Measurements from ENCODE around the gene DZIP1L.
A peak's percentile ranks its signal among the peaks of the same experiment; 100 is the strongest.
"Not testable (repeated sequence)": the region's sequence is repeated elsewhere in the genome, so short reads cannot be mapped to it uniquely, and the experiment has no call there.

Gene DZIP1L

GRCh38 chr3:138114988-138115971 lies at the start of gene DZIP1L:
Gene DZIP1L, minus strand, starts transcription at chr3:138115608. Its CDS starts 11,637 bp downstream, at chr3:138103971.
- DNase-seq (ENCODE audit: low spot score), result peak; percentile 87

- no peak for DNase-seq (ENCODE audit: low spot score)
Measured at GRCh38 chr3:138165061-138165460, 49.7 kb upstream of the DZIP1L start.

GRCh38 chr3:138157743-138158142 lies 42.3 kb upstream of the DZIP1L start:
- no peak for DNase-seq (ENCODE audit: low spot score)

DNA sequence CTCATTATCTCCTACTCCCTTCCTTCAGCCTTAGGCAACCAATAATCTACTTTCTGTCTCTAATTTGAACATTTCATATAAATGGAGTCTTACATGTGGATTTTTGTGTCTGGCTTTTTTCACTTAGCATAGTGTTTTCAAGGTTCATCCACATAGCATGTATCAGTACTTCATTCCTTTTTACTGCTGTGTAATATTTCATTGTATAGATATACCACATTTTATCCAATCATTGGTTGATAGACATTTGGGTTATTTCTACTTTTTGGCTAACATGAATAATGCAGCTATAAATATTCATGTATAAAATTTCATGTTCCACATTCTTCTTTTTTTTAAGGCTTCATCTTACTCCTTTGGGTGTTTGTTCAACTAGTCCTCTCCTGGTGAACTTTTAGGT lies 39.1 kb upstream of the DZIP1L start:
- no peak for DNase-seq (ENCODE audit: low spot score)

DNA sequence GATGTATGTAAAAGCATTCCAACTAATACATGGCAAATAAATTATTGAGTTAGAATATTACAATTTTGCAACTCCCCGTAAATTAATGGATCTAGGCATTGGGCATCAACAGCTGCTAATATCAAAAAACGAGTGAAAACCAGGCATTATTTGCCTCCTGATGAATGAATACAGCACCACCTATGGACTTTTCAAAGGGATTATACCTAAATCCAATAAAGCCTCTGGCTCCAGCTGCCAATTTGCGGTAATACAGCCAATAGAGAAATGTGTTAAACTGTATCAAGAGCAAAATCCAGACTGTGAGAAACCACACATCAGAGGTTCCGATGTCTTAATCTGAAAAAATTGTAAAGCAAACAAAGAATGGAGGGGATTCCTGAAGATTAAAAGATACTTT lies 33.1 kb upstream of the DZIP1L start:
- DNase-seq (ENCODE audit: low spot score), result peak; percentile 60

- not testable (repeated sequence) for DNase-seq (ENCODE audit: low spot score)
Measured at GRCh38 chr3:138142181-138142580, 26.8 kb upstream of the DZIP1L start.

- no peak for DNase-seq (ENCODE audit: low spot score)
Measured at GRCh38 chr3:138140940-138141339, 25.5 kb upstream of the DZIP1L start.

DNA sequence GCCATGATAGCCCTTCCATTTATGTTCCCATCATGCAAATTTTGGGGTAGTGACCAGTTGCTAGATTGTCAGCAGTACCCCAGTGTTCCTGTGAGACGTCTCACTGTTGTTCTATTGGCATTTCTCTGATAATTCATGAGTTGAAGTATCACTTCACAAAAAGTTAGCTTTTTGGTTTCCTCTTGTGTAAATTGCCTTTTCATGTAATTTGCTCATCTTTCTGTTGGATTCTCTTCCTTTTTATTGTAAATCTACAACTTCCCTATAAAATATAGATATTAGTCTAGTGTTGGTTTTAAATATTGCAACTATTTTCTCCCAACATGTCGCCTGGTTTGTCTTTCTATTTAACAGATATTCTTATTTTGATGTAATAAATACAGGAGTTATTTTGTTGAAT lies 24.3 kb upstream of the DZIP1L start:
- no peak for DNase-seq (ENCODE audit: low spot score)

GRCh38 chr3:138137861-138138260 lies 22.5 kb upstream of the DZIP1L start:
- no peak for DNase-seq (ENCODE audit: low spot score)

- DNase-seq (ENCODE audit: low spot score), result no peak
Measured at GRCh38 chr3:138136201-138136600, 20.8 kb upstream of the DZIP1L start.

- DNase-seq (ENCODE audit: low spot score), result no peak
Measured at GRCh38 chr3:138135833-138136194, 20.4 kb upstream of the DZIP1L start.

DNA sequence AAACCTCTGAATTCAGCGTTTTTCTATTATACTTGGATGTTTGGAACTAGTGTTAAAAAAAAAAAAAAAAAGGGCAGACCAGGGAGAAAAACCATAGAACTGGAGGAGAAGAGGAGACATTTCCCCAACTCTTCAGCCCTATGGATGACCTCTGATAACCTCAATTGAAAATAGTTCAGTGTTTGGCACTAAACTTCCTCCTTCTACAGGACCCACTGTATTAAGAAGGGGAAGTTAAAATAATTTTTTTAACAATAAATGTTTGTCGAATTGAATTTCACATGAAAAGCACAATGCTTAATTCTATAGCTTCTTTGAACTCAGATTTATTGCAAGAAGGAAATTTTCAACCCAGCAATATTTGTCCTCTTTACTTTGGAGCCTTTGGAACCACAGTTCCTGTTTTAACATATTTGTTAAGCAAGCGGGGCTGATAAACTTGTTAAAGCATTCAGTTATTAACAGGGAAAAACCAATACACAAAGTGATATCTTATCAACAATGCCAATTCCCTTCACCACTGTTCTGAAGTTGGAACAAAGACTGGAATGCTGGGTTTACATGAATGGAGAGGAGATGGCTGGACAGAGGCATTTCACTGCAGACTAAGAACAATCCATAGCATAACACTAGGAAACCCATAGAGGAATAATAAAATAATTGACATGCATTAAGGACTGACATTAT lies 19.9 kb upstream of the DZIP1L start:
- no peak for DNase-seq (ENCODE audit: low spot score)

DNA sequence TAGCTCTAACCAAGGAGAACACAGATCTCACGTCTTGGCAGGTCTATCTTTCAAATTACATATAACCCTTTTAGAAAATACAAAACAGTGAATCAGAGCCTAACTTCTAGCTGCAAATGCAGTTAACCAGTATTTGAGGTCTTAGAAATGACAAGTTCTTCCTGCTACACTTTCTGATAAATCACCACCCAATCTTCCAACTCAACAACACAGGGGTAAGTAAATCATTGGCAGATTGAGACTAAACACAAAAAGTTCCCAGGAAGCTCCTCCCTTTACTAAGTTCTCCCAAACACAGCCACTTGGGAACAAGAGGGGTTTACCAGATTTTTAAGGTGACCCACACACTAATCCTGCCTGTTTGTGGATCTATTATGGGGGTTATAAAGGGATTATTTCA lies 16.8 kb upstream of the DZIP1L start, which contains the start of gene A4GNT:
TSS of gene A4GNT (minus strand) at position 152 of the 400 bp plus-strand sequence. CDS start 1,134 bp downstream, outside the sequence.
- no peak for DNase-seq (ENCODE audit: low spot score)

- no peak for DNase-seq (ENCODE audit: low spot score)
Measured at GRCh38 chr3:138127636-138128365, 12.4 kb upstream of the DZIP1L start.

GRCh38 chr3:138125548-138126221 lies 10.3 kb upstream of the DZIP1L start:
- DNase-seq (ENCODE audit: low spot score), result no peak

DNA sequence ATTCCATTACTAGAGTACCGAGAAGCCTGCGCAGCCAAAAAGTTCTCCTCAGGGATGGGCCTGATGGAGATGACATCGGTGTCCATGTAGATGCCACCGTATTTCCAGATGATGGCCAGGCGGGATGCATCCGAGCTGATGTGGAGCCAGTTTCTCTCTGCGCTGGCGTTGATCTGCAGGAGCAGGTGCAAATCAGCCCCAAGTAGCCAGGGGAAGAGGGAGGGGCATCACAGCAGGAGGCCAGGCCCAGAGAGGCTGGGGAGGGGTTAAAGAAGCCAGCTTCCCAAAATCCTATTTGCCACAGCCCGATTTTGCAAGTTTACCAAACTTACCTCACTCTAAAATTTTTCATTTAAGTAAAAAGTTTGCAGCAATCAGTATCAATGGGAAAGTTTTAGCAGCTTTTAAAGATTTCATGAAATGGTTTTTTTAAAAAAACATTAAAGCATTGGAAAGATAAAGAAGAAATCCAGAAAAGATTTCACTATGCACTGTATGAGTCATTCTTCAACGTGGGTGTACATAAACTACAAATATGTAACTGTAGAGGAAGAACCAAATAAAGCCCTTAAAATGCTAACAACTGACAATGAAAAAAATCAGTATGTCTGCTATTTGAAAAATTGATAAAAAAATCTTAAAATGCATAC lies 9.4 kb upstream of the DZIP1L start:
- no peak for DNase-seq (ENCODE audit: low spot score)

- no peak for DNase-seq (ENCODE audit: low spot score)
Measured at GRCh38 chr3:138124188-138124587, 8.8 kb upstream of the DZIP1L start.

DNA sequence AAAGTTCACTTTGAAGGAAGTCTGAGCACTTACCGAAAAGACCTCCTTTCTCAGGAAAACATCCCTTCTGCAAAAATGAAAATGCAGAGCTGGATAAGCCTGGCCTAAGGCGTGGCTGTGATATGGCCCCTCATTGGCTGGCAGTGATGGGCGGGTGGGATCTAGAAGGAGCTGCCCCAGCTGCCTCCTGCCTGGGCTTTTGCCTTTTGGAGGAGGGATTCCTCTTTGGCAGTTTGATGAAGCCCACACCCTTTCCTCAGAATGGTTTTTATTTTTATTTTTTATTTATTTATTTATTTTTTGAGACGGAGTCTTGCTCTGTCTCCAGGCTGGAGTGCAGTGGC lies 4.0 kb upstream of the DZIP1L start:
- DNase-seq (ENCODE audit: low spot score), result peak; percentile 62

- DNase-seq (ENCODE audit: low spot score), result peak; percentile 77
Measured at GRCh38 chr3:138118612-138119422, 3.4 kb upstream of the DZIP1L start.

GRCh38 chr3:138114431-138114918 lies 933 bp downstream of the DZIP1L start:
- peak; percentile 57 for DNase-seq (ENCODE audit: low spot score)
